HG03280 (cell line): ENCODE data around the gene LRMDA.

Experiments
- ATAC-seq: cut with Tn5 transposase; IDR thresholded peaks from one replicate; pipeline ENCODE4 v1.9.1; 2021; ENCODE audit warnings: mild to moderate bottlenecking, moderate library complexity; ENCODE audit not compliant: unreplicated experiment

LRMDA gene

GRCh38 chr10:75531571-75532031, 100.2 kb downstream of the LRMDA start:
- ATAC-seq: no peak

DNA sequence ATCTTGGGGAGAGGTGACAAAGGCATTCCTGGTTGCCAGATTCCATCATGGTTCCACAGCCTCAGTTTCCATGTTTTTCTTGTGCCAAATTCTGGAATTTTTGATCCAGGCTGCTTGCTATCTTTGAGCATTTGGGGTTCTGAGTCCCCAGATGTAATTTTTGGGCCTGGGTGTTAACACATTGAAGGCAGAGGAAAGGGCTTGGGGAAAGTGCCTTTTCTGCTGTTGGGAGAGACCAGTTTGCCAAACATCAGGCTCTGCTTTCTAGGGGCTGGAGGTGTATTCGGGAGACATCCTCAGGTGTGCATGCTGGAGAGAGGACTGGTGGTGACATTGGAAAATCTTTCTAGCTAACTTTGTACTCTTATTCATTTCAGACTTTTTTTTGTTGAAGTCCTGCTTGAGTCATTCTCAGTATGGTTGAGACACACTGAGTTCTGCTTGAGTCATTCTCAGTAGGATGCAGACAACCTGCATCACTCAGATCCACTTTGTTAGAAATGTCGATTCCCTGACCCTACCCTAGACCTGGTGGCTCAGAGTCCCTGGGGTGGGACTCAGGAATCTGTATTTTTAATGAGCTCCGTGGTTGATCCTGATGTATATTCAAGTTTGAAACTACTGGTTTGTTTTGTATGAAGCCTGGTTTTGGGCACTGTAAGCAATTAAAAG, 101.0 kb downstream of the LRMDA start:
- no peak for ATAC-seq

GRCh38 chr10:75538144-75538543, 106.7 kb downstream of the LRMDA start:
- ATAC-seq: no peak

DNA sequence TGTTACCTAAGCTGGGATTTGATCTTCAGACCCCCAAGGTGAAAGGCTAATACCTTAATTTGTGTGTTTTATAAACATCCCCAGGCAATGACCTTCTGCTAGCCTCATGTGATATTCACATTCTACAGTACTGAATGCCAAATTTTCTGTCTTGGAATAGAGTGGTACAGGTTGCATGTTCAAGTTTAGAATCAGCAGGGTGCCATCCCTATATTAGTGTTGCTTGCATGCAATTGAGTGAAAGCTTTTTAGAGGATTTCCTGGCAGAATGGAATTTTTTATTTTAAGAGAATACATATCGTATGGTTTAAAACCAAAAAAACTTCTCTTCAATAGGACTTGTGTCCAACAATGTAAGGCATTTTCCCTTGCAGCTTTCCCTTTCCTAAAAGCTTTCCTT, 107.3 kb downstream of the LRMDA start:
- no peak for ATAC-seq

DNA sequence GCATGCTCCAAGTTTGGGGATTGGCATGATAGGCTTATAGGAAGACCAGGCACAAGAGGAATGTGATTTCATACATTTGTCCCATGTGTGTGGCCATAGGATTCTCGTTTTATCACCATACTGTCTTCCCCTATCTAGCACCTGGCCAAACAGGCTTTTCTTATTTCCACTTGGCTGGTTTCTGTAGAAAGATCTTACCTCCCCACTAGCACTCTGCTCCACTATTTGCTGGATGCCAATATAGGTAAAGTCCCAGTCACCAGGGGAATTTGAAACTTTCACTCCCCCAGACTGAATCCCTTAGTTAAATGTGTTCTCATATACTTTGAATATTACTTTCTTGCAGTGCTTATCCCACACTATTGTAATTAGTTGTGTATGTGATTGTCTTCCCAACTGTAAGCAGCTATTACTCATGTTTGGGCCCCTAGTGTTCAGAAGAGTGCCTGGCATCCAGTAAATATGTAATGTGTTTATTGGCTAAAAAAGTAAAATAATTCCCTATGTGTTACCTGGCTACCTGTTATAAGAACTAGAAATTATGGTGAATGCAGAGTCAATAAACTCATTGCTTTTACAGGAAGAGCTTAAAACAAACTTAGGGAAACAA, 109.0 kb downstream of the LRMDA start:
- ATAC-seq: no peak

DNA sequence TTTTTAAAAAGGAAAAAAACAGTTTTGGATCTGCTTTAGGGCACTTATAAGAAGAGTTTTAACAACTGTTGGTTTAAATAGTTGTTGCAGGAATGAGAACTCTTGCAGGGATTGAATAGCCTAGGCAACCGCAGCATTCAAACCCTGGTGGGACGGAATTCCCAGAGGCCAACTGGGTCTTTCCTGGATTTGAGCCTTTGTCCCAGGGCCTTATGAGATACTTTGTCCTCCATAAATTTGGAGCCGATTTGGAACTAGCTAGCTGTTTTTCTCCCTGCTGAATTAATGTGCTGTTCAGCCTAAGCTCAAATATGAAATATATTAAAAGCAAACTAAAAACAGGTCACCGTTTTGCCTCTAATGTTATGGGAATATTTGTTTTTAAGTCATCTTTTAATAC, 109.6 kb downstream of the LRMDA start:
- ATAC-seq: no peak

DNA sequence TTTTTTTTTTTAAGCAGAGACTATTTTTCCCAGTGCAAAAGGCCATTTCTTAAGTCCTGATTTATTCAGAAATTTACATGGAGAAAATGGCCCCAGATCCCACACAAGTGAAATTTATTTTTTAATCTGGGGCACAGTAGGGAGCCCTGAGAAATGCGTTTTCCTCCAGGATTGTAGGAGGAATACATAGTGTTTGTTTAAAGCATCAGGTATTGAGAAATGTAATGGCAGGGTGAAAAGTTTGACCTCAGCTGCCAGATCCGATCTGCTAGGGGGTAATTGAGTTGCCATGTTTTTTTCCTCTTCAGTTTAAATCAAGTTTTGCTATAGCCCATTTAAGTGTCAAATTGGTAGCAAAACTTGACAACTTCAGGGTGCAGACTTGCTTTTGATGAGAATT, 110.0 kb downstream of the LRMDA start:
- no peak for ATAC-seq

DNA sequence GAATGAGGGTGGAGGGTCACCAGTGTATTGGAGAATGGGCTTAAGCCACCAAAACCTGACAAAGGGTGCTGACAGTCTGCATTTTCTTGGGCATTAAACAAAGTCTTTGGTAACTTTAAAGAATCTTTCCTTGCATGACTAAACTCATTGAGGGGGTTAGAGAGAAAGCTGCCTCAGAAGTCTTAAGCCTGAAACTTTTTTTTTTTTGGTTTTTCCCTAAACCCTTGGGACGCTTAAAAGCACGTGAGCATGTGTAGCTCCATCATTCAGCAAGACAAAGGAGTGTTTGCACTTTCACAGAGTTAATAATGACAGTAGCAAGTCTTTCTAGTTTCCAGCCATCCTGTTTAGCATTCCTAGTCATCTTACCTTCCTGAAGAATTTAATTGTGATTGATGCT, 110.7 kb downstream of the LRMDA start:
- ATAC-seq: no peak

- ATAC-seq: no peak
These were observed 111.5 kb downstream of the LRMDA start for GRCh38 chr10:75542906-75543305.

- ATAC-seq: no peak
These were observed 113.0 kb downstream of the LRMDA start for GRCh38 chr10:75544386-75544785.

GRCh38 chr10:75544993-75545706, 113.7 kb downstream of the LRMDA start:
- ATAC-seq: no peak

DNA sequence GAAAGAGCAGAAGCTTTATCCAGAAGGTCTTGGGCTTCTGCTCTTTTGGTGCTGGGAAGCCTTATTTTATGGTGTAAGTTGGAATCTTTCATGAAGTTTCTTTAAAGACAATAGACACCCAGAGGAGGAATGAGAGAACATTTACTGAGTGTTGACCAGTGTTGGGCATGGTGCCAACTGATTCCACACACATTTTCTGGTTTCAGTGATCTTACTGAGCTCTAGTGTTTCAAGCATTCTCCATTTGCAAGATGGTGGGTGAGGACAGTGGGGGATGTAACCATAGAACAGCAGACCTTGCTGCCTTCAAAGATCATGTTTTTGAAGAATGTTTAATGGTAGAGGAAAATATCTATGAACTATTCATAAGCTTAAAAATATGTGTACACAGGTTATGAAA, 114.6 kb downstream of the LRMDA start:
- ATAC-seq: no peak

- ATAC-seq: no peak
These were observed 116.2 kb downstream of the LRMDA start for GRCh38 chr10:75547391-75548298.

GRCh38 chr10:75548356-75548755, 116.9 kb downstream of the LRMDA start:
- no peak for ATAC-seq

- ATAC-seq: no peak
These were observed 118.8 kb downstream of the LRMDA start for GRCh38 chr10:75550191-75550590.

DNA sequence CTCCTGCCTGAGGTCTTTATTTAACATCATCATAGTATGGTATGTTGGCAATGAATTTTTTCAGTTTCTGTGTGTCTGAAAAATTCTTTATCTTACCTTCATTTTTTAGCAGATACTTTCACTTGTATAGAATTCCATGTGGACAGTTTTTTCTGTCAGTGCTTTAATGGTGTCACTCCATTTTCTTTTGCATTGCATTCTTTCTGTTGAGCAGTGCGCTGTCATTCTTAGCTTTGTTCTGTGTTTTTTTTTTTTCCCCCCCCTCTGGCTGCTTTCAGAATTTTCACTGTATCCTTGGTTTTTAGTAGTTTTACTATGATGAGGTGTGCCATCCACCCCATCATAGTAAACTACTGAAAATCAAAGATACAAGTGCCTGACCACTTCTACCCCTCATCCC, 120.7 kb downstream of the LRMDA start:
- no peak for ATAC-seq

GRCh38 chr10:75553550-75553949, 122.1 kb downstream of the LRMDA start:
- ATAC-seq: no peak

GRCh38 chr10:75555323-75555722, 123.9 kb downstream of the LRMDA start:
- no peak for ATAC-seq

- no peak for ATAC-seq
These were observed 124.9 kb downstream of the LRMDA start for GRCh38 chr10:75556320-75556719.

DNA sequence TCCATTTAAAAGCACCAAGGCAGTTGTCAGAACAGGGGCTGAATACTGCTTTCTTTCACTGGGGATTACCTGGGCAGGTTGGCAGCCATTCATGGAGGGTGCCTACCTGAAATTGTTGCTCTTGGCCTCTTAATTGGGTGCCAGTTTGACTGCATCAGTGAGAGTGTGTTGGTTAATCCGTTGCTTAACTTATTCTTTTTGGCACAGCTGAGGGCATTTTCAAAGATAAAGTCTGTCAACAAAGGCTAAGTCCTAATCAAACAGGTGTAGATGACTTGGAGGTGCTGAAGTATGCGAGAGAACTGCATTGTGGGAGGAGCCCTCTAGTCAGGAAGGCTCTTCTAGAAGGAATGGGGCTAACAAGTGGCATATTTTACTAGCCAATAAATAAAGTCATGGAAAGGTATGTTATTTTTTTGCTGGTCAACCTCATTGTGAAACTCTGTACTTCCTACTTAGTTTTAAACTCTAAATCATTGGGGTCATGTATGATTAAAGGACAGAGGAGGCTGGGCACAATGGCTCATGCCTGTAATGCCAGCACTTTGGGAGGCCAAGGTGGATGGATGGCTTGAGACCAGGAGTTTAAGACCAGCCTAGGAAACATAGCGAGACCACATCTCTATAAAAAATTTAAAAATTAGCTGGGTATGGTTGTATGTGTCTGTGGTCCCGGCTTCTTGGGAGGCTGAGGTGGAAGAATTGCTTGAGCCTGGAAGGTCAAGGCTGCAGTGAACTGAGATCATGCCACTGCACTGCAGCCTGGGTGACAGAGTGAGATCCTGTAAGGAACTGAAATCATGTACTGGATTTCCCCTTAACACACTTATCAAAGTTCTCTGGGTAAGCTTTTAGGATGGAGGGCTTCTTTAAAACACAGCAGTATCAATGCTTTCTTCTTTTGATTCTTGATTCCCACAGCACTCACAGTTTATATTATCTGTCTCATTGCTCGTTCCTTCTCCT, 134.1 kb downstream of the LRMDA start:
- ATAC-seq: no peak
